A549 (cell line): ENCODE results near the gene HS6ST1. TPM values are rescaled to one million over a fixed set of nuclear protein-coding genes. Genes with fewer than 3 reads are reported as not detected.

Source experiments
- ATAC-seq, 2 experiments: fragments of 200-7000 bp in 1 of 2; fragments of >200 bp in 1 of 2; cut with Nextera tagmentation in 1 of 2; cut with Tn5 transposase in 1 of 2; 3 replicates each; pipeline versions ENCODE4 v1.8.0 to v1.9.1; 2018 to 2020; ENCODE audit warnings: mild to moderate bottlenecking in 1 of 2, moderate library complexity in 1 of 2
- CTCF ChIA-PET: fragments of 300-600 bp; sonication (Branson Sonifier 250); formaldehyde crosslinking; extraction: SDS; loops from one replicate; lab custom pipeline; 2021; ENCODE audit warnings: antibody characterized with exemption, inconsistent platforms; lab: Yijun Ruan, JAX
- POLR2A ChIA-PET: fragments of 350-600 bp; formaldehyde crosslinking; extraction: SDS; loops from one replicate; lab custom pipeline; 2021; ENCODE audit warnings: antibody characterized with exemption, inconsistent platforms; lab: Yijun Ruan, JAX
- DNase-seq, 2 experiments: peaks; one replicate each; pipeline versions ENCODE4 v3.0.0 to v3.0.0-alpha.2; 2011 to 2016; ENCODE audit warnings: low read depth in 1 of 2, low spot score in 1 of 2
- FAIRE-seq: peaks from 2 replicates; lab custom pipeline; 2011; peaks lifted over from hg19 to GRCh38; lab: Jason Lieb, UNC
- H3K27ac ChIP-seq, 2 experiments: fragments of >200 bp; sonication (Bioruptor Twin); formaldehyde crosslinking; 3 replicates each; pipeline ENCODE4 v1.5.1; 2016 to 2017
- H3K4me1 ChIP-seq: fragments of >200 bp; sonication (Bioruptor Twin); formaldehyde crosslinking; 3 replicates; pipeline ENCODE4 v1.6.1; 2016
- H3K4me2 ChIP-seq: fragments of >200 bp; sonication (Bioruptor Twin); formaldehyde crosslinking; 3 replicates; pipeline ENCODE4 v1.6.1; 2016
- H3K4me3 ChIP-seq: fragments of >200 bp; sonication (Bioruptor Twin); formaldehyde crosslinking; 3 replicates; pipeline ENCODE4 v1.5.1; 2016
- H3K9me3 ChIP-seq: fragments of >200 bp; sonication (Bioruptor Twin); formaldehyde crosslinking; 3 replicates; pipeline ENCODE4 v1.6.1; 2016
- ATOH8 ChIP-seq: fragments of 250-450 bp; sonication (Bioruptor Pico); IDR thresholded peaks from 2 replicates; pipeline ENCODE4 v1.5.0; 2020; ENCODE audit warnings: low read depth, mild to moderate bottlenecking, moderate library complexity
- BCL3 ChIP-seq: fragments of >200 bp; sonication (Bioruptor Twin); formaldehyde crosslinking; IDR thresholded peaks from 3 replicates; pipeline ENCODE4 v1.6.1; 2016
- BHLHE40 ChIP-seq: IDR thresholded peaks from 2 replicates; pipeline ENCODE4 v1.6.1; 2012; ENCODE audit warnings: low read depth, low read length, inconsistent platforms
- CHD2 ChIP-seq: fragments of 150-350 bp; IDR thresholded peaks from 2 replicates; pipeline ENCODE4 v1.6.1; 2014; ENCODE audit warnings: low read length; ENCODE audit not compliant: partially characterized antibody
- EHF ChIP-seq: fragments of 250-450 bp; sonication (Bioruptor Pico); IDR thresholded peaks from 2 replicates; pipeline ENCODE4 v1.5.0; 2020; ENCODE audit warnings: mild to moderate bottlenecking
- EHMT2 ChIP-seq: fragments of 200-600 bp; sonication (generic); IDR thresholded peaks from 2 replicates; pipeline ENCODE4 v1.6.1; 2016; ENCODE audit warnings: antibody characterized with exemption, low read depth, mild to moderate bottlenecking, moderate library complexity
- ELK1 ChIP-seq: fragments of 150-350 bp; IDR thresholded peaks from 2 replicates; pipeline ENCODE4 v1.6.1; 2014; ENCODE audit warnings: low read depth, mild to moderate bottlenecking, low read length
- EP300 ChIP-seq, 2 experiments: fragments of >200 bp; sonication (Bioruptor Twin); formaldehyde crosslinking; IDR thresholded peaks; 2 replicates in 1 of 2; 3 replicates in 1 of 2; pipeline ENCODE4 v1.6.1; 2016 to 2017
- ESRRA ChIP-seq: fragments of 150-350 bp; IDR thresholded peaks from 2 replicates; pipeline ENCODE4 v1.6.1; 2014; ENCODE audit warnings: mild to moderate bottlenecking, low read length, borderline replicate concordance
- FOSB ChIP-seq: fragments of 250-450 bp; sonication (Bioruptor Pico); IDR thresholded peaks from 2 replicates; pipeline ENCODE4 v1.5.0; 2020; ENCODE audit warnings: mild to moderate bottlenecking, moderate library complexity
- GATA3 ChIP-seq: IDR thresholded peaks from 2 replicates; pipeline ENCODE4 v1.6.1; 2012; ENCODE audit warnings: borderline replicate concordance
- HDAC2 ChIP-seq: fragments of 200-600 bp; sonication (generic); IDR thresholded peaks from 2 replicates; pipeline ENCODE4 v1.6.1; 2016
- HES2 ChIP-seq: fragments of >200 bp; sonication (Bioruptor Twin); formaldehyde crosslinking; IDR thresholded peaks from 2 replicates; pipeline ENCODE4 v1.6.1; 2016
- HMGXB4 ChIP-seq: fragments of 250-450 bp; sonication (Bioruptor Pico); IDR thresholded peaks from 2 replicates; pipeline ENCODE4 v1.5.0; 2021; ENCODE audit warnings: mild to moderate bottlenecking, moderate library complexity, borderline replicate concordance
- HOXB5 ChIP-seq: fragments of 250-450 bp; sonication (Bioruptor Pico); IDR thresholded peaks from 2 replicates; pipeline ENCODE4 v1.5.0; 2020; ENCODE audit warnings: mild to moderate bottlenecking, moderate library complexity
- JUN ChIP-seq, 2 experiments: fragments of >200 bp; sonication (Bioruptor Twin); formaldehyde crosslinking; IDR thresholded peaks; 2 replicates in 1 of 2; 3 replicates in 1 of 2; pipeline ENCODE4 v1.6.1; 2016 to 2017
- KDM5A ChIP-seq: fragments of 200-600 bp; sonication (generic); IDR thresholded peaks from 2 replicates; pipeline ENCODE4 v1.6.1; 2016; ENCODE audit warnings: antibody characterized with exemption, mild to moderate bottlenecking
- MAFK ChIP-seq: fragments of 450-650 bp; IDR thresholded peaks from 2 replicates; pipeline ENCODE4 v1.6.1; 2014; ENCODE audit not compliant: partially characterized antibody
- MAX ChIP-seq: IDR thresholded peaks from 2 replicates; pipeline ENCODE4 v1.6.1; 2012
- NR3C1 ChIP-seq: fragments of >200 bp; sonication (Bioruptor Twin); formaldehyde crosslinking; IDR thresholded peaks from 3 replicates; pipeline ENCODE4 v1.6.1; 2017
- POLR2AphosphoS2 ChIP-seq: conservative IDR thresholded peaks from 2 replicates; pipeline ENCODE4 v1.6.1; 2012; ENCODE audit warnings: low read length, improper control_type of control experiment, inconsistent platforms
- RAD21 ChIP-seq, 2 experiments: fragments of >200 bp in 1 of 2; sonication (Bioruptor Twin) in 1 of 2; formaldehyde crosslinking in 1 of 2; IDR thresholded peaks in 1 of 2; conservative IDR thresholded peaks in 1 of 2; 2 replicates in 1 of 2; 3 replicates in 1 of 2; pipeline ENCODE4 v1.6.1; 2012 to 2018; ENCODE audit warnings: inconsistent platforms in 1 of 2
- RARB ChIP-seq: fragments of 250-450 bp; sonication (Bioruptor Pico); IDR thresholded peaks from 2 replicates; pipeline ENCODE4 v1.8.0; 2021; ENCODE audit warnings: mild to moderate bottlenecking, moderate library complexity
- RFX5 ChIP-seq: fragments of 450-650 bp; IDR thresholded peaks from 2 replicates; pipeline ENCODE4 v1.7.1; 2014; ENCODE audit warnings: antibody characterized with exemption, mild to moderate bottlenecking, moderate library complexity
- SMC3 ChIP-seq: fragments of >200 bp; sonication (Bioruptor Twin); formaldehyde crosslinking; IDR thresholded peaks from 3 replicates; pipeline ENCODE4 v1.6.1; 2018; ENCODE audit warnings: inconsistent platforms
- SREBF2 ChIP-seq: fragments of 450-650 bp; IDR thresholded peaks from 2 replicates; pipeline ENCODE4 v1.6.1; 2014; ENCODE audit warnings: mild to moderate bottlenecking, moderate library complexity
- TP53 ChIP-seq: fragments of 250-450 bp; sonication (Bioruptor Pico); IDR thresholded peaks from 2 replicates; pipeline ENCODE4 v1.5.0; 2021; ENCODE audit warnings: mild to moderate bottlenecking, moderate library complexity
- ZC3H11A ChIP-seq: fragments of 450-650 bp; IDR thresholded peaks from 2 replicates; pipeline ENCODE4 v1.6.1; 2014; ENCODE audit warnings: antibody characterized with exemption, mild to moderate bottlenecking
- ZSCAN20 ChIP-seq: fragments of 250-450 bp; sonication (Bioruptor Pico); IDR thresholded peaks from 2 replicates; pipeline ENCODE4 v1.8.0; 2022; ENCODE audit warnings: mild to moderate bottlenecking, moderate library complexity
- WGBS: methylation state at CpG from one replicate; pipeline ENCODE4 v1.1.6; 2017; ENCODE audit errors: missing lambda C conversion rate; 5-methylcytosine and 5-hydroxymethylcytosine counted together
- polyA plus RNA-seq, 4 experiments: library from polyadenylated mRNA; depleted of rRNA in 3 of 4; stranded (reverse); fragments of >200 nt; fragmentation: RNase III in 1 of 4; extraction: RNeasy Plus Mini Kit Qiagen cat#74134 plus additional on column Dnase treatment in 1 of 4; gene quantifications; 2 replicates in 3 of 4; 3 replicates in 1 of 4; pipeline ENCODE4 v1.2.3, GENCODE V29; 2011 to 2017
- TF ChIP-seq, protein P1 (sequence below): IDR thresholded peaks from 2 replicates; pipeline ENCODE4 v1.6.1; 2012

HS6ST1 gene
- polyA plus RNA-seq, 2 of the 4 experiments (the other 2 are of a cell fraction) = 3.8 to 11.6 TPM

- FAIRE-seq (no peak), ATAC-seq (no peak), DNase-seq (no peak)
- no peak overlapping the region for H3K27ac ChIP-seq
- no peak overlapping the region for H3K4me2 ChIP-seq
- TF ChIP-seq EHMT2 = no peak
- no peak for TF ChIP-seq POLR2AphosphoS2
- TF ChIP-seq NR3C1 = no peak
- TF ChIP-seq ESRRA = no peak
- TF ChIP-seq RFX5 = no peak
- no peak for TF ChIP-seq CHD2
- no peak for TF ChIP-seq ZC3H11A
- no peak for TF ChIP-seq EHF (CRISPR knock-in tag)
- TF ChIP-seq HDAC2 = no peak
- TF ChIP-seq HOXB5 (CRISPR knock-in tag) = no peak
- no peak for TF ChIP-seq BCL3
- TF ChIP-seq MAFK = no peak
- no peak for TF ChIP-seq KDM5A
- H3K4me3 ChIP-seq = no peak overlapping the region
- no peaks in the 10 kb centered on the region for H3K9me3 ChIP-seq
- ChIA-PET POLR2A (no interaction called here), CTCF (no interaction called here)
- WGBS = 86% methylated on average over 6 of the region's 6 CpGs
- peaks cover 9% of the 10 kb centered on the region for H3K4me1 ChIP-seq
These were observed 6.3 kb downstream of the HS6ST1 start for GRCh38 chr2:128312411-128312810.

DNA sequence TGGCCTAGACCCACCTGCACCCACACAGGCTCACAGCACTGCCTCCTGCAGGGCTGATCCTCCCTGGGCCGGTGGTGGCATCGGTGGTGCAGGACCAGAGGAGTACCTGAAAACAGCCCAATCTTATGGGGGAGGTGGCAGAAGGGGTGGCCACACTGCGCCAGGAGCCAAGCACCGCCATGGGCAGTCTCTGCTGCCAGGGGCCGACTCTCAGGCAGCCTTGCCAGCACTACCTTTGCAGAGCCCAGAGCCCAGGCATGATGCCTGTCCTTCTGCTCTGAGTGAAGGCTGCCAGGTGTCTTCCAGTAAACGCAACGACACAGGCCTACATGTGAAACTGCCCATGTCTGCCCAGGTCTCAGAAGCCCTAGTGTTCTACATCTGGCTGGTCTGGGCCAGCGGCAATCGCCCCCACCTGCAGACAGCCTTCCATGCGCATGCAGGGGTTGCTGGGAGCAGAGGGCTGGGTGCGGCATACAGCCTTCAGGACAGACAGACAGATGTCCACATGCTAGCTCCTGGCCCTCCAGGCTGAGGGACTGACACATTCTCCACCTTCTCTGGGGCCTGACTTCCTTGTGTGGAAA, 6.8 kb downstream of the HS6ST1 start:
- no peak for TF ChIP-seq ZSCAN20 (CRISPR knock-in tag)
- TF ChIP-seq EP300 (IDR thresholded peaks at IDR 0.05) = no peak
- no peak for TF ChIP-seq RFX5
- no peak for TF ChIP-seq ATOH8 (CRISPR knock-in tag)
- TF ChIP-seq RARB = no peak
- TF ChIP-seq HDAC2 = no peak
- TF ChIP-seq JUN (IDR thresholded peaks at IDR 0.05) = no peak
- no peak for TF ChIP-seq RAD21 (conservative IDR thresholded peaks at IDR 0.05 in 1 of 2, IDR thresholded peaks at IDR 0.05 in 1 of 2)
- TF ChIP-seq HES2 = no peak
- TF ChIP-seq SREBF2 = no peak
- TF ChIP-seq, protein P1, sequence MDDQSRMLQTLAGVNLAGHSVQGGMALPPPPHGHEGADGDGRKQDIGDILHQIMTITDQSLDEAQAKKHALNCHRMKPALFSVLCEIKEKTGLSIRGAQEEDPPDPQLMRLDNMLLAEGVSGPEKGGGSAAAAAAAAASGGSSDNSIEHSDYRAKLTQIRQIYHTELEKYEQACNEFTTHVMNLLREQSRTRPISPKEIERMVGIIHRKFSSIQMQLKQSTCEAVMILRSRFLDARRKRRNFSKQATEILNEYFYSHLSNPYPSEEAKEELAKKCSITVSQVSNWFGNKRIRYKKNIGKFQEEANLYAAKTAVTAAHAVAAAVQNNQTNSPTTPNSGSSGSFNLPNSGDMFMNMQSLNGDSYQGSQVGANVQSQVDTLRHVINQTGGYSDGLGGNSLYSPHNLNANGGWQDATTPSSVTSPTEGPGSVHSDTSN = no peak
- no peak for TF ChIP-seq BCL3
- no peak for TF ChIP-seq HMGXB4 (CRISPR knock-in tag)
- TF ChIP-seq GATA3 = no peak
- TF ChIP-seq FOSB = no peak
- TF ChIP-seq ELK1 = no peak
- no peak for TF ChIP-seq TP53 (CRISPR knock-in tag)
- TF ChIP-seq SMC3 = no peak
- no peak for TF ChIP-seq BHLHE40
- no peak for TF ChIP-seq MAX
- DNase-seq (no peak), ATAC-seq (no peak), FAIRE-seq (no peak)
- Histone ChIP-seq H3K4me1 (peaks cover 7% of the 10 kb centered on the region), H3K27ac (no peak overlapping the region), H3K4me2 (no peak overlapping the region), H3K9me3 (no peaks in the 10 kb centered on the region), H3K4me3 (no peak overlapping the region)
- CTCF ChIA-PET = no interaction called here
- POLR2A ChIA-PET = no interaction called here
- WGBS = 84% methylated on average over 5 of the region's 11 CpGs
